Mesangial cell (primary cell): ENCODE results near the gene CYB5R4. TPM values are rescaled to one million over a fixed set of nuclear protein-coding genes. Genes with fewer than 3 reads are reported as not detected.

Source experiments
- total RNA-seq: library from RNA; depleted of rRNA; stranded (reverse); fragments of >200 nt; gene quantifications from 2 replicates; pipeline ENCODE4 v1.2.3, GENCODE V29; 2015

CYB5R4 gene
- total RNA-seq, result 5.4 and 6.2 TPM in 2 replicates

DNA sequence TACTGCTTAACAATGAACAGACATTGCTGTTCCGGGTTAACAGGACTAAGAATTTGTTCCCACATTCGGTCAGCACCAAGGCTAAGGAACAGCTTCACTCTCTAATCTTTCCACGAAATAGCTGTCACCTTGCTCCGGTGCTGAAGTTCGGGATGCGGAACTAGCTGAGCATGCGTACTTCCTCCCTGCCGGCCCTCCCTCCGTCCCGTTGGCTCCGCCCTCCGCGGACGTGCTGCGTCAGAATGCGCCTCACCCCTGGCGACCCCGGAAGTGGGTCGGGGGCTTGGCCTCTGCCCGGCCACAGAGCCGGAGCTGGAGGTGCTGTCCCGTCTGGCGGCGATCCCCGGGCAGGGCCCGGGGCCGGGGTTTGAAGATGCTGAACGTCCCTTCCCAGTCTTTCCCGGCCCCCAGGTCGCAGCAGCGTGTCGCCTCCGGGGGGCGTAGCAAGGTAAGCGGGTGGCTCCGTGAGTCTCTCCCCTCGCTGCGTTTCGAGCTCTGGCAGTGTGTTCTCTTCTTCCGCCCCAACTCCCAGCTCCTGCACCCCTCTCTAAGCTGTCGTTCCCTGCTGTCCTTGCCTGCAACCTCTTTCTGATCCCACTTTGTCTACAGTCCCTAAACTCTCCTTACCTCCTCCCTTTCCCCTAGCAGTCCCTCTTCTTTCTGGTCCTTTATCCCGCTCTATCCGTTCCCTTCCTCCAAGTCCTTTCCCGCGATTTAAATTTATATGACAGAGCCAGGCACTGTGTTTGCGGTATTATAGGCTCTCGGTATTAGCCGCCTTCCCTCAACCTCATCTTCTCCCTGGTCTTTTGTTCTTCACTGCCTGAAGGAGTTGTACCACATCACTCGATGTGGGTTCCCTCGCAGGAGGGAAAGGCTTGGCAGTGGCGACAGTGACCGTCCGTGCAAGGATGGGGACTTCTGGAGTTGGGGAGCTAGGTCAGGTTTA, at the start of gene CYB5R4:
Gene CYB5R4, plus strand, starts transcription at position 280 of the 949 bp plus-strand sequence. Its CDS starts 94 bp downstream, at position 374.

GRCh38 chr6:83853178-83854000, 6.1 kb upstream of the CYB5R4 start, which contains the start of gene RIPPLY2:
Gene RIPPLY2 (plus strand): TSS chr6:83853360. CDS start chr6:83853417, 57 bp downstream.

Other genes with a start within 250 kb of the CYB5R4 start
- gene SNAP91, start 150.6 kb upstream of the CYB5R4 start, total RNA-seq, result 0.89 TPM in 1 of 2 replicates, not detected in the other
- not detected in 2 replicates for gene RIPPLY2, start 6.3 kb upstream of the CYB5R4 start, total RNA-seq
- gene MRAP2, start 174.1 kb downstream of the CYB5R4 start, total RNA-seq, result under 0.01 and 0.13 TPM in 2 replicates